ENCODE measurements around the gene KRT222.

Gene KRT222

DNA sequence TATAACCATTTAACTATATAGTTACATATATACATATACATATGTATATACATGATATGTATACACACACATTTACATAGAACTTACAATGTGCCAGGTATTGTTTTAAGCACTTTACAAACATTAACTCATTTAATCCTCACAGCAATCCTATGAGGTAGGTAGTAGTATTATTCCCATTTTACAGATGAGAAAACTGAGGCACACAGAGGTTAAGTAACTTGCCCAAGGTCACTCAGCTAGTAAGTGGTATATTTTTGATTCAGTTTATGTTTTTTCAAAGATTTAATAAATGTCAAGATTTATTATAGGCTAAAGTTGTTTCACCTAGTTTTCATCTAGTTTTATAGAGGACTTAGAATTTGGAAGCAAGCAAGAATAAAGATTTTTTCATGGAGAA lies 6.6 kb downstream of the KRT222 start:
- DNase-seq (ENCODE audit: low read depth in 2 of 2): no peak

DNA sequence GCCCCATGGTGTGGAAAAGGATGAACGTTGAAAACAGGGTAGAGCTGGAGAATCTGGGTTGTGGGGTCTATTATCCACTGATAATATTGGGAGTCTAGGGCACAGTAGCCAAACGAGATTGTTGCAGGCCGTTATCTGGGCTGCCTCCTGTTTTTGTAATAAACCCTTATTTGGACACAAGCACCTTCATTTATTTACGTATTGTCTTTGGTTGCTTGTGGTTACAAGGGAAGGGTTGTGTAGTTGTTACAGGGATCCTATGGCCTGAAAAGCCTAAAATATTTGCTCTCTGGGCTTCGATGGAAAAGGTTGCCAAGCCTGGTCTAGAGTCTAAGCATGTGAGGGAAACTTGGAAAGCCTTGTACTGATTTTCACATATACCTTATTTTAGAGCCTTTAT lies 13.0 kb downstream of the KRT222 start:
- DNase-seq (ENCODE audit: low read depth in 2 of 2): no peak

DNA sequence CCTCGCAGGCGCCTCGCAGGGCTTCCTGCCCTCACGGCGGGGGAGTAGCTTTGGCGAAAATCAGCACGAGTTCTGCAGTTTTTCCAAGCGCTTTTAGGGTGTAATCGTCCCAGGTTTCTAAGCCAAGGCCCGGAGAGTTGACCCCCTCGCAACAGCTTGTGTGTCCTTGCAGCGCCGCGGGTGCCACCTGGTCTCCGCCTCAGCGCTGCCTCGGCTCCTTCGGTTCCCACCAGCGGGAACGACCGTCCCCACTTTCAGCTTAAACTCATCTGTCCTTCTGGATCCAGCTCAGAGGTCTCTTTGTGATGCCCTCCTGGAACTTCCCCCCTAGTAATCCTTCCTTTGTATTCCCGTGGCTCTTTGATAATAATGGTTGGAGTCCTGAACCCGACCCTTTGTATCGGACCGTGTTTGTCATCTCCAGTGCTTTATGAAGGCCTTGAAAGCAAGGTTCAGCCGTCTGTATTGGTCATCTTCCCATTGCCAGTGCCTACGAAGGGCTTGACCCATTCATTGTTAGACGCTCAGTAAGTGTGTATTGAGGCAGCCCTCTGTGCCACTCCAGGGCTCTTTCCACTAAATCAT lies 16.5 kb downstream of the KRT222 start:
- DNase-seq (ENCODE audit: low read depth in 2 of 2): peak in 1 of 2 donors; percentile 5

DNA sequence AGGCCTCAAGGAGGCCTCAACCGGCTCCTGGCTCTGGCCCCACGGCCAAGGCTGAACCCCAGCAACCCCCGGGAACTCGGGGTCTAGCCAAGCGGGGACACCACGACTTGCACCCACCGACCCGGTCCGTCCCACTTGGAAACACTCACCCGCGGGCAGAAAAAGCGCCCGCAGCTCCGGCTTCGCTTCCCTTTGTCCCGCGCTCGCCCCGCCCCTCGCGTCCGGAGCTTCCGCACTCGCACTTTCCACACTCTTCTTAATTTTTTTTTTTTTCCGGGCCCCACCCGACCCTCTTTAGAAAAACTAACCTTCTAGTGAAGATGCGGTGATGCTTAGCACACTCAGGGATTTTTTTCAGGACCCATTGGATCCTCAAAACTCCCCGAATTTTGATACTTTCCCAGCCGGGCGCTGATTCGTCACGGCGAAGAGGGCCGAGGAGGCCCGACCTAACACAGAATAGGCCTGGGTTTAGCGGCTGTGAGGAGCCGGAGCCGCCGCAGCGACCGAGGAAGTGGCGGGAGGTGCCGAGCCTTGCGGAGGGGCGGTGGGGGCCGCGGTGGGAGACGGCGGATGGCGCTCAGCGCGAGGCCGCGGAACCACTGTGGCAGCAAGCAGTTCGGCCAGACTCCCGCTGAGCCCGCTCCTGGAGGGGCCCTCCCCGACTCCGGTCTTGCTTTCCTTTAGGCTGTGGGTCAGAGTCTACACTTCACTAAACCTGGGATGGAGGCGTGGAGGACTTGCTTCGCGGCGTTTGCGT lies 17.2 kb downstream of the KRT222 start, which contains the start of gene SMARCE1:
TSS of gene SMARCE1 (minus strand) at position 195 of the 760 bp plus-strand sequence. CDS start 2,016 bp downstream, outside the sequence.
- DNase-seq (ENCODE audit: low read depth in 2 of 2): peak; percentile 52 to 56

DNA sequence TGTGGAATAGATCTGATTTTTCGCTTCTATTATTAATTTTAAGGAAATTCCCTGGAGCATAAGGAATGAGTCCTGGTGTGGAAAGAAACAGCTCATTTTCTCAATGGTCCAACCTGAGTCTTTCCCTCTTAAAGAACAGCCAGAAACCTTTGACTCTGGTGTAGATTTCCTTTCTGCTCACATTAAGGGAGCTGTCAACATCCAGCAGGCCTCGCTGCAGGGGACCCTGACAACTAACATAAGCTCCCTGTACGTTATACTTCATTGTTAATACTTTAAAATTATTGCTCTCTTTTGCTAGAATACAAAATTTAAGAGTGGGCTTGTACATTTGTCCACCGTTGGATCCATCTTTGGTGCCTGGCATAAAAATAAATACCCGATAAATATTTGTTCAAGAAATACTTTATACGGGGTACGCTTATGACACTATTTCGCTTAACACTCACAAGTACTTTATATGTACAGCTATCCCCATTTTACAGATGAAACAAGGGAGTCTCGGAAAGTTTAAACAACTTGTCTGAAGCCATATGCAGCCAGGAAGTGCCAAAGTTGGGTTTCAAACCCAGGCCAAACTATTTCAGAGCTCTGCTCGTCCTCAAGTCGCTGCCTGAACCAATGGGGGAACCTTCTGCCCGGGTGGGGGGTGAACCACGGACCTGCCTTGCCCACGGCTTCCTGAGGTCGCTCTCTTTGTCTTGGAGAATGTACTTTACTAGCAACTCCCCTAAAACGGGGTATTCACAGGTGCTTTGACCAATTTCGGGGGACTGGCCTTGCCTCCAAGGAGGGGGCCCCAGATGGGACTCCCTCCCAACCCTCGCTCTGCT lies 18.0 kb downstream of the KRT222 start:
- DNase-seq (ENCODE audit: low read depth in 2 of 2): peak in 1 of 2 donors; percentile 18

DNA sequence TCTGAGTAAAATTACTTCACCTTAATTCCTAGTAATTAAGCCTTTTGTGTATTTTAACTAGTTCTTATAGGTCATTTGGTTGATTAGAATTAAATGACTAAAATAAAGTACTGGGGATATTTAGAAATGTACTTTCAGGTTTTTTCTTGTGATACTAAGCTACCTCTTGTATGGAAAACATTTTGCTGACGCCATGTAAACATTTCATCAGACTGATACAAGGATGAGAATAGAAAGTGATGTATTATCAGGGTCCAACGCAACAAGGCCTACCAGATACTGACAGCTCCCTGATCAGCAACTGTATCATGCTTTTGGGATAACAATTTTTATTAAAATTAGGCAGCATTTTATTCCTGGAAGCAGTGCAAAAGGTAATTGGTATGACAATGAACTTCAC lies 19.0 kb downstream of the KRT222 start:
- DNase-seq (ENCODE audit: low read depth in 2 of 2): no peak

DNA sequence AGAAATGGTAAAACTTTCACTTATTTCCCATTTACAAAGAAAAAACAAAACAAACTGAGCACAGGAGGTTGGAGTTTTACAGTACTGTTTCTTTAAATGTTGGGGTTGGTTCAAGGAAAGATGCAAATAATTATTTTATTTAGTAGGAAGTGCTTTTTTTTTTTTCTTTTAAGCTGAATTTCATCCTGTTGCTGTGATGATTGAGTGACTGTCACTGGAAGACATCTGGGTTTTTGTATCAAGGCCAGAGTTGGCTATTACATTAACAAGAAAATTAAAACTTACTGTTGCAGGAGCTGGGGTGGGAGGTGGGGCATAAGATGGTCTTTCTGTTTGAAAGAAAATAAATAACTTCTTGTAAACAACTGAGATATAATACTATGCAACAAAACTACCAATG lies 19.7 kb downstream of the KRT222 start:
- DNase-seq (ENCODE audit: low read depth in 2 of 2): no peak

DNA sequence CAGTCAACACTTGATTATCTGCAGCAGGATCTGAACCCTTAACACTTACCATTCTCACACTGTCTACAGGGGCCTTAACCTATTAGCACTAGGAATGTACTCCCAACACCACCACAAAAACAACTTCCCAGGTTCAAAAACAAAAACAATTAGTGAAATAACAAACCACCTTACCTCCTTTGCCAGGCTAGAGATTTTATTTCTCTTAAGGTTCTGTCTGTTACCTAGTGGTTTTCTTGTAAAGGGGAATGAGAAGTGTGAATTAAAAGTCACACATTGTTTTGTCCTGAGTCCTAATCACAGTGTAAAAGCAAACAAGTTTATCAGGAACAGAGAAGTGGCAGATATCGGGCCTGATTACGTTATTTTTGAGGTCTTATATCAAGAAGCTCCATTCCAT lies 27.0 kb downstream of the KRT222 start:
- DNase-seq (ENCODE audit: low read depth in 2 of 2): no peak

DNA sequence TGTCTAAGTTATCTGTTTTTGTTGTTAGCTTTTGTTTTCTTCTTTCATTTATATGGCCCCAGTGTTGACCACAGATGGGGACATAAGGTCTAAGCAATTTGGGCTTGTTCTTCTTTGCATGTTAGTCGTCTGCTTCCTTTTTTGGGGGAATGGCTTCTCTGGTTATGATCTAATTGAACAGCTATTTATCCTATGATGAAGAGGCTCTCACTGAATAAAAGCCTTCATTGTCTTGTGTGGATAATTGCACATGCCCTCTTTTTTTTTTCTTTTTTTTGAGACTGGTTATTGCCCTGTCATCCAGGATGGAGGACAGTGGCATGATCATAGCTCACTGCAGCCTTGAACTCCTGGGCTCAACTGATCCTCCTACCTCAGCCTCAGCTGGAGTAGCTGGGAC lies 31.1 kb downstream of the KRT222 start:
- DNase-seq (ENCODE audit: low read depth in 2 of 2): no peak

DNA sequence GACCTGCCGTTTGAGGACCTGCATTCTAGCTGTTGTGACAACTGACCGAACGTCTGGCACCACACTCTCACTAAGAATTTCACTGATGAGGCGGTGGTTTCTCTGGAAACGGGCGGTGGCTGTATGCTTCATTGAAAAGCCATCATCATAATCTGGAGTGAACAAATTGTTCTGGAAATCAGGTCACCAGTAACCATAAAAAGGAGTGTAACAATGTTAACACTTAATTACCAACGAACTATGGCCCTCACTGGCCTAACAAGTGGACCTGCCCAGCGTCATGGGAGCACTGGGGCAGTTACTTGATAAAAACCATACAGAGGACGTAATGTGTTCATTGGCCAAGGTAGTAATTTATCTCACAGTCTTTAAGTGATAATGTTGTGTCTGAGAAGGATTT lies 32.8 kb downstream of the KRT222 start:
- DNase-seq (ENCODE audit: low read depth in 2 of 2): no peak

DNA sequence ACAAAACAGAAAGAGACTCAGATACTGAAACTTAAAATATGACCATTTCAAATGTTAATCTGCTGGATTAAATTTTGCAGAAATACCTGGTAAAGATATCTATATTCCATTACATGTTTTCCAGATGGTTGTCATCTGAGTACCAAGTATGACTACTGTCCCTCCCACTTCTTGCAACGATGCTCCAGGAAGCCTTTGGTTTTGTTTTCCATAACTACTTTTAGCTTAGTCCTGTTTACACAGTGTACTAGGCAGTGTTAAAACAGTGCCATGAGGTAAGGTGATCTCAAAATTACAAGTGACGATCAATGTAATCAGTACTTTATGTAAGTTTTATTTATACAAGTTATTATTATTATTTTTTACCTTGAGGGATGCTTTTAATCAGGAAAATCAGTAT lies 35.1 kb downstream of the KRT222 start:
- no peak for DNase-seq (ENCODE audit: low read depth in 2 of 2)

DNA sequence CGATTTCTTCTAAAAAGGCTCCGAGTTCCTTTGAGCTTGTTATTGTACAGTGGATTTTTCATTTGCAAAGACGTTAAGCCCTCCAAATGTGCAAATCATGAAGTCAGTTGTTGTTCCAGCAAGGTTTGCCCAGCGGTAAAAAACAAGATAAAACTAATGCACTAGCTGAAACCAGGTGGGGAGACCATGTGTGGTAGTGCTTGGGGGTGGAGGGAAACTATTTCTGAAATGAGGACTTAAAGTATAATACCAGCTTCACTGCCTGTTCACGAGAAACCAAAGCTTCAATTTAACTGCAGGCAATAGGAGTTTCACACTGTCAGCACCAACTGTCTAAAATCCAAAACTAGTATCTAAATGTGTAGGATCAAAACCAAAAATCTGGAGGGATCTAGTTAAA lies 39.7 kb downstream of the KRT222 start:
- DNase-seq (ENCODE audit: low read depth in 2 of 2): no peak

DNA sequence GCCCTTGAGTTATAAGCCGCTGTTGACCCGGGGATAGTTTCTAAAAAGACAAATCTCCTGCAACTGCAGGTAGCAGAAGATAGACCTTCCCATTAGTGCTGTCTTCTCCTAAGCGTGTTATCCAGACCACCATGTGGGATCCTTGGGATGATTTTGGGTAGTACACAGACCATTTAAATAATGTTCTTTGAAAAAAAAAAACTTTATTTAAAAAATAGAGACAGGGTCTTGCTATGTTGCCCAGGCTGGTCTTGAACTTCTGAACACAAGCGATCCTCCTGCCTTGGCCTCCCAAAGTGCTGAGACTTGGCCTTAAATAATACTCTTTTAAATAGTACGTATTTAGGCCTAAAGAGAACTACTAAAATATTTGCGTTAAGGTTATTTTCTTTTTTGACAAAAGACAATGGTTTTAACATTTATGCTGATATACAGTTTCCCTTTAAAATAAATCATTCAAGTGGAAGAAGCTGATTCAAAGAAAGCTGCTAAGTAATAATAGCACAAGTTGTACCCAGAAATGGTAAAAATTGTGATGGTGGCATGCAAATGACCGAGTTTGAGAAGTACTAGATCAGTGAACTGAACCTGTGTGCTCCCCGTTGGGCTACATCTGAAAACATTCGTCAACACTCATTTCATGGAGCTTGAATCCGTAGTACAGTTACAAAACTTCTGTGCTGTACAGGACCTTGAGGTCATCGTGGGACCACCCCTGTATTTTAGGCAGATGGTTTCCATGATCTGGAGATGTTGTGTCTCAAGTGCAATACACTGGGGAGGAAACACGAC lies 41.4 kb downstream of the KRT222 start:
- no peak for DNase-seq (ENCODE audit: low read depth in 2 of 2)

DNA sequence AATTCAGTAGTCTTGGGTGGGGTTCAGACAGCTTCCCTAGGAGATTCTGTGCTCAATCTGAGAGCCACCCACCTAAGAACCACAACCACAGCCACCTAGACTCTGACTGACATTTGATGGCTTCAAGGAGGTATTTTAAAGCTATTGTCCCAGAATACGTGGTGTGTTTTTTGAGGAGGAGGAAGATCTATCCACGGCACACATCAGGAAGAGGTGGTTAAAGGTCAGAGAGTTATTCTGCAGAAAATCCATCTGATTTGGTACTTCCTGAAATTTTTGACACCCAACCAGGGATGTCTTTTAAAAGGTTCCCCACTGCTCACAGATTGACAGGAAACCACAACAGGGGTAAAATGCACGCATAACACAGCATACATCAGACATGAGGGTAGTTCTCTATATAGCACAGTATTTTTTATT lies 42.5 kb downstream of the KRT222 start:
- no peak for DNase-seq (ENCODE audit: low read depth in 2 of 2)

DNA sequence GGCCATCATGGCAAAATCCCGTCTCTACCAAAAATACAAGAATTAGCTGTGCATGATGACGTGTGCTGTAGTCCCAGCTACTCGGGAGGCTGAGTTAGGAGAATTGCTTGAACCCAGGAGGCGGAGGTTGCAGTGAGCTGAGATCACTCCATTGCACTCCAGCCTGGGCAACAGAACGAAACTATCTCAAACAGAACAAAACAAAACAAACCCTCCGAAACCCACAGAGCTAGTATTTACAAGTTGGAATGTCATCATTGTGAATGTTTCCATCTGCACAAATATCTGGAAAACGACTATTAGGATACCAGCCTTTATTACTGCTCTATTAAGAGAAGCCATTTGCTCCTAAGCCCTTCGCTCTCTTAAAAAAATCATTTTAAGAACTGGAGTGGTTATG lies 43.4 kb downstream of the KRT222 start:
- DNase-seq (ENCODE audit: low read depth in 2 of 2): no peak

DNA sequence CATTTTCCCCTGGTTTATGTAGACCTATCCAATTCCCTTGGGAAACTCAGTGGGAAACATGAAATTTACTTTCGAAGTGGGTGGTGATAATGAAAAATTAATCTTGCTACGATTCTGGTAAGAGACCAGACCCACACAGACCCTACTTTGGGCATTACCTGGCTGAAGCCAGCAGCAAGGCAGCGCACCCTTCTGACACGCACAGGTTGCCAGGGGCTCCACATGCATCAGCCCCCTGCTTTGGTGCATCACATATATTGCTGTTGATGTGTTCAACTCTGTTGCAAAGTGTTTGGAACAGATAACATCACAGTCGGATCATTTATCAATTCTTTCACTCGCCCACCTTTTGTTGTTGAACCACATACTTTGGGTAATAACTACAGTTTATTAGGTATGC lies 44.0 kb downstream of the KRT222 start:
- no peak for DNase-seq (ENCODE audit: low read depth in 2 of 2)

DNA sequence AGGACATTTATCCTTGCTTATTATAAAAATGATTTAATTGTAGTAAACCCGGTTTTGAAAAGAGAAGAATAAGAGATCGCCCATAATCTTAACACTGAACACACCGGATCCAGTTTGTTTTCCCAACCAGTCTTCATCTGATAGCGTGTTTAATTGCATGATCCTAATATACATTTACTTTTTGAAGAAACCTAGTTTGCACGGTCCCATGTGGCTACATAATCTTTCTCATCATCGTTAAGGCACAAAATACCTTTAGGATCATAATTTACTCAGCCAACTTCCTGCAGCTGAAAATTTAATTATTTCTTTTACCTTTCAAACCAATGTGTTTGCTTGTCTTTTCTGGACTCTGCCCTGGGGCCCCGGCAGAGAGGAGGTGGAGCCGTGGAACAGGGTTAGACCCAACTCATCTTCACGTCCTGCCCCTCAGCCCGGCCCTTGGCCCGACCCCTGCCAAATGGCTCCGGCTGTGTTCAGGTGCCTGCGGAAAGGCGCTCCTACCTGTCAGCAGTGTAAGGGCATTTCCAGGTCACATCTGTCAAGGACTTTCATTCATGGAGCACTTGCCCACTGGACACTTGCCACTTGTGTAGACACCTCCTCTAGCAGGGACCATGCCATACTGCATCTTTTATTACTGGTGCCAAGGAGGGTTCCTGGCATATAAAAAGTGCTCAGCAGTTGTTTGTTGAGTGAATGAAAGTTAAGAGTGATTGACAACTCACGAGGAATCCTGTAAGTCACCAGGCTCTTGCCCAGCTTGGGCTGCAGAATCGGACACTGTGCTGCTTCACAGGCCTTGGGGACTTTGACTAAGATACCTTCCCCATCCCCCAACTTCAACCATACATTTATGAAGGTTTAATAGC lies 46.0 kb downstream of the KRT222 start:
- DNase-seq (ENCODE audit: low read depth in 2 of 2): no peak

DNA sequence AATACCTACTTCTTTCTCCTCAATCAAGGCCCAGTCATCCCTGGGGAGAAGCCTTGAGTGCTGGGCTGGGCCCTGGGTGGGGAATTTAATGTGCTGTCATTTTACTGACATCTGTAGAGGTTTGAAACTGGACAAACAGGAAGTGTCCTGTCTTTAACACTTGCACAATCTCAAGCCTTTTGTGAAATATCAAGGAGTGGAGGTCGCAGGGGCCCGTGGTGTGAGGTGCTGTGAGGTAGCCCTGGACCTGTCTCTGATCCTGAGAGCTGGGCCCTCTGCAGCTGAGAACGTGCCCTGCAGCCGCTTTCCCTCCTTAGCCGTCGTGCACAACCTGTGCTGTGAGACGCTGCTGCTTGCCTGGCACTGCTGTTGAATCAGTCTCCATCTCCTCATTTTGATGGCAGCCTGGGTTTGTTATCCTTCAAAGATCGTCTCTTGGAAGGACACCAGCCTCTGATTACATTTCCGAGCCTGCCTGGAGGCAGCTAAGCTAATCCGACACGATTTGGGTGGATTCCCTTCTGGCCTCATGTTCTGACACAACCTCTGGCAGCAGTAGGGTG lies 47.2 kb downstream of the KRT222 start:
- DNase-seq (ENCODE audit: low read depth in 2 of 2): no peak

DNA sequence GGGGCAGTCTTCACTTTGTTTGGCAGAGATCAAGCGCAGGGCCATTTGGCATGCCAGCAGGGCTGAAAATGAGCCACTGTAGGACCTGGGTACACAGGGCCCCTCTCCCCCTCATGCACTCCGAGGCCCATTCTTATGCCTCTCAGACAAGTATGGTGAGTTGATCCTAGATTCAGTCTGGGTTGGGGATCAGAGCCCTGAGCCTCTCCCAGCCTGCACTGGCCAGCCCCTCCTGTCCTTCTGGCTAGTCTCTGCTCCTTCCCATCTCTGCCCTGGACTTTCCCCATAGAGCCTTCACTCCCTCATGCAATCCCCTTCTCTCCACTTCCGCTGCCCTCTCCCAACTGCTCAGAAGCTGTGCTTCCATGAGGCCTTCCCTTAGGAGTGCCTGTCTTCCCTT lies 48.4 kb downstream of the KRT222 start:
- no peak for DNase-seq (ENCODE audit: low read depth in 2 of 2)

DNA sequence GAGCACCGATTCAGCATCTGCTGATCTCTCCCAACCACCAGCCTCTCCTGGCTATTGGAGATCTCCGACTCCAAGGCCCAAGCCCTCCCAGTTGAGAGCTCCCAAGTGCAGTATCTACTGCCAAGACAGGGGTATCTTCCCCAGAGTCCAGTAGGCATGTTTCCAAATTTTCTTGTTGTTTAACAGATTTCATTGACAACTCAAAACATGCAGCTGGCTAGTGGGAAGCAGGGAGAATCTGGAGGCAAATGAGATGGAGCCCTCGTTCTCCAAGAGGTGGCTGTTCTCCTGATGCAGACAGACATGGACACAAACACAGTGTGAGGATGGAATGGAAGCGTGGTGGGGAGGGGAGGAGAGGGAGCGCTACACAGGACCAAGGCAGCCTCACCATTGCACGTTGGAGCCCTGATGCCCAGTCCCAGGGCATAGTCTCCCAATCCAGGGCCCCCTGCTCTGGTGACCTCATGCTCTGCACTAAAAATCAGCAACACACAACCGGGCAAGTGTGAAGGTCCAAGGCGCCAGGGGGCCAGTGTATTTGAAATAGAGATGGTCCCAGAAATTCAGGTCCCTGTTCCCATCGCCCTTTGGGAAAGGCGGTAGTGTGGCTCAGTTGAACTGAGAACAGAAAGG lies 49.0 kb downstream of the KRT222 start:
- DNase-seq (ENCODE audit: low read depth in 2 of 2): no peak
